Sigmoid colon (tissue), 4 donors: Measurements from ENCODE around the gene ZFX.
A peak's percentile ranks its signal among the peaks of the same experiment; 100 is the strongest.

Experiments used
- CTCF ChIP-seq, 4 experiments: fragments of 450-650 bp in 3 of 4; fragments of 200-600 bp in 1 of 4; IDR thresholded peaks; one replicate each; pipeline ENCODE4 v1.5.1; 2016 to 2019; ENCODE audit warnings: antibody characterized with exemption in 4 of 4, mild to moderate bottlenecking in 3 of 4, moderate library complexity in 2 of 4
- EP300 ChIP-seq, 4 donors: sonication (generic); formaldehyde crosslinking; IDR thresholded peaks; one replicate each; pipeline ENCODE4 v1.6.1; 2017; ENCODE audit warnings: antibody characterized with exemption in 4 of 4

GRCh38 chrX:24241822-24242648 is 92.5 kb downstream of the ZFX start:
- no peak for TF ChIP-seq EP300 (IDR thresholded peaks at IDR 0.05)
- peak in 3 of 4 experiments; percentile 21 to 29 (median 21) for TF ChIP-seq CTCF (IDR thresholded peaks at IDR 0.05)
